HepG2 (cell line): ENCODE data around the gene PRR30. TPM values are rescaled to one million over a fixed set of nuclear protein-coding genes. Genes with fewer than 3 reads are reported as not detected.

Source experiments
- DR1 ChIP-seq: sonication (generic); formaldehyde crosslinking; IDR thresholded peaks from 2 replicates; pipeline ENCODE4 v1.8.0; 2021; ENCODE audit warnings: mild to moderate bottlenecking, missing genetic modification reagents, inconsistent platforms
- FUBP1 ChIP-seq: sonication (generic); formaldehyde crosslinking; IDR thresholded peaks from 2 replicates; pipeline ENCODE4 v1.5.1; 2020; ENCODE audit warnings: missing genetic modification reagents, mild to moderate bottlenecking, borderline replicate concordance
- NR2F2 ChIP-seq: IDR thresholded peaks from 2 replicates; pipeline ENCODE4 v1.6.1; 2012; ENCODE audit warnings: low read depth, inconsistent platforms, borderline replicate concordance
- PATZ1 ChIP-seq: sonication (generic); formaldehyde crosslinking; IDR thresholded peaks from 2 replicates; pipeline ENCODE4 v1.4.0; 2020; ENCODE audit warnings: missing genetic modification reagents
- PRDM10 ChIP-seq: sonication (generic); formaldehyde crosslinking; IDR thresholded peaks from 2 replicates; pipeline ENCODE4 v1.4.0; 2020; ENCODE audit warnings: low read depth, missing genetic modification reagents
- SKI ChIP-seq: fragments of 450-650 bp; IDR thresholded peaks from one replicate; pipeline ENCODE4 v1.6.1; 2018; ENCODE audit warnings: mild to moderate bottlenecking; ENCODE audit not compliant: partially characterized antibody
- SNRNP70 ChIP-seq: fragments of 200-400 bp; formaldehyde crosslinking; IDR thresholded peaks from 2 replicates; pipeline ENCODE4 v1.6.1; 2017; ENCODE audit warnings: mild to moderate bottlenecking, low read depth, low read length, moderate library complexity
- USF2 ChIP-seq, 2 experiments: sonication (generic) in 1 of 2; formaldehyde crosslinking in 1 of 2; IDR thresholded peaks; 2 replicates each; pipeline versions ENCODE4 v1.5.1 to v1.6.1; 2011 to 2020; ENCODE audit warnings: borderline replicate concordance in 1 of 2, low read depth in 1 of 2, low read length in 1 of 2, mild to moderate bottlenecking in 1 of 2, missing genetic modification reagents in 1 of 2, moderate library complexity in 1 of 2
- ZBED4 ChIP-seq: sonication (generic); formaldehyde crosslinking; IDR thresholded peaks from 2 replicates; pipeline ENCODE4 v1.4.0; 2020; ENCODE audit warnings: missing genetic modification reagents, borderline replicate concordance
- ZNF816 ChIP-seq: sonication (generic); formaldehyde crosslinking; IDR thresholded peaks from 2 replicates; pipeline ENCODE4 v1.8.0; 2022; ENCODE audit warnings: missing genetic modification reagents, mild to moderate bottlenecking, borderline replicate concordance
- ZSCAN31 ChIP-seq: sonication (generic); formaldehyde crosslinking; IDR thresholded peaks from 2 replicates; pipeline ENCODE4 v1.5.0; 2020; ENCODE audit warnings: low read depth, mild to moderate bottlenecking, missing genetic modification reagents
- polyA plus RNA-seq, 8 experiments: library from polyadenylated mRNA; depleted of rRNA in 3 of 8; stranded (reverse) in 7 of 8; unstranded in 1 of 8; fragments of >200 nt; fragmentation: Illumina TruSeq in 4 of 8; extraction: Trizol in 4 of 8; gene quantifications; 2 replicates each; pipeline versions ENCODE4 v1.2.1 to v1.2.3, GENCODE V29; 2011 to 2016; ENCODE audit warnings: low read depth in 4 of 8, missing spikeins in 1 of 8, mixed read lengths in 1 of 8; ENCODE audit not compliant: insufficient read depth in 1 of 8
- total RNA-seq, 5 experiments: library from RNA; depleted of rRNA; stranded (reverse); fragments of >200 nt; fragmentation: Illumina TruSeq; extraction: Trizol; gene quantifications; 2 replicates each; pipeline ENCODE4 v1.2.3, GENCODE V29; 2016; ENCODE audit warnings: low read depth in 1 of 5

PRR30 gene
- total and polyA plus RNA-seq, 2 of the 13 experiments (the other 11 are each of a cell fraction or from before 2014, with no cell fraction given), result not detected

GRCh38 chr2:27093430-27094352 lies 45.5 kb downstream of the PRR30 start (continued):
- TF ChIP-seq USF2 (IDR thresholded peaks at IDR 0.05; ENCODE audit: low read depth, low read length) (no peak), USF2 (CRISPR knock-in tag; IDR thresholded peaks at IDR 0.05; ENCODE audit: borderline replicate concordance) (no peak), PATZ1 (CRISPR knock-in tag) (peak; percentile 98), SKI (no peak), ZNF816 (CRISPR knock-in tag) (peak; percentile 85; the same call in 1 of the 2 replicates), PRDM10 (CRISPR knock-in tag) (peak; percentile 65; the same call in 1 of the 2 replicates), DR1 (CRISPR knock-in tag) (peak; percentile 30; the same call in 1 of the 2 replicates), ZBED4 (CRISPR knock-in tag) (no peak; the same call in 1 of the 2 replicates), SNRNP70 (no peak), NR2F2 (peak; percentile 14; the same call in 1 of the 2 replicates), ZSCAN31 (CRISPR knock-in tag) (no peak; the same call in 1 of the 2 replicates), FUBP1 (CRISPR knock-in tag) (peak; percentile 49; the same call in 1 of the 2 replicates)
